ENCODE data around the gene CLASP1. TPM values are rescaled to one million over a fixed set of nuclear protein-coding genes. Genes with fewer than 3 reads are reported as not detected.
A peak's percentile ranks its signal among the peaks of the same experiment; 100 is the strongest.
"Not testable (repeated sequence)": the region's sequence is repeated elsewhere in the genome, so short reads cannot be mapped to it uniquely, and the experiment has no call there.

The CLASP1 gene
- total RNA-seq, 1 experiment from 2014 or later: 27.9 TPM

- no peak for DNase-seq (ENCODE audit: low spot score)
These were observed 13.4 kb upstream of the CLASP1 start for GRCh38 chr2:121662656-121663055.

DNA sequence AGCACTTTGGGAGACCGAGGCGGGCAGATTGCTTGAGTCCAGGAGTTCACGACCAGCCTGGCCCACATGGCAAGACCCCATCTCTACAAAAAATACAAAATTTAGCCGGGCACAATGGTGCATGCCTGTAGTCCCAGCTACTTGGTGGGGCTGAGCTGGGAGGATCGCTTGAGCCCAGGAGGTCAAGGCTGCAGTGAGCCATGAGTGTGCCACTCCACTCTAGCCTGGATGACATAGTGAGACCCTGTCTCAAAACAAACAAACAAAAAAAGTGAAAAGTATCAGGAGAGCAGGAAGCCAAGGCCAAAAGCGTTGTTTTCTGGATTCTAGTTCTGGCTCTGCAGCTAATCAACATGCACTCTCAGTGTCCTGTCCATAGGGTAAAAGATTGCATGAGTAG, 10.7 kb upstream of the CLASP1 start:
- DNase-seq (ENCODE audit: low spot score): no peak

DNA sequence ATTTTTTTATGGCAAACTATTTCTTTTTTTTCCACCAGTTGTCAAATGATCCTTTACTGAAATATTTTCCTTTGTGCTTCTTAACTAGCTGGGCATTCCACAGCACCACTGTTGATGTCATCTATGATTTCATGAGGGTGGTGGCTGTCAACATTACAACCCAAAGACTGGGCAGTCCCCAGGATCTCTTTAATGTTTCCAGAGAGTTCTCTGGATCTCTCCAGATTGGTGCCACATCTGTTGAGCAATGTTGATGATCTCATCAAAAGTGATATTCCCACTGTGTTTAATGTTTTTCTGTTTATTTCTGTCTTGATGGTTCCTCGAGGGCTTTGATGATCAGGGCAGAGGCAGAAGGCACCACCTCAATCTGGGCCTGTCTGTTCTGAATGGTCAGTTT, 9.1 kb upstream of the CLASP1 start:
- not testable (repeated sequence) for DNase-seq (ENCODE audit: low spot score)

GRCh38 chr2:121653035-121653434, 3.8 kb upstream of the CLASP1 start:
- no peak for DNase-seq (ENCODE audit: low spot score)

DNA sequence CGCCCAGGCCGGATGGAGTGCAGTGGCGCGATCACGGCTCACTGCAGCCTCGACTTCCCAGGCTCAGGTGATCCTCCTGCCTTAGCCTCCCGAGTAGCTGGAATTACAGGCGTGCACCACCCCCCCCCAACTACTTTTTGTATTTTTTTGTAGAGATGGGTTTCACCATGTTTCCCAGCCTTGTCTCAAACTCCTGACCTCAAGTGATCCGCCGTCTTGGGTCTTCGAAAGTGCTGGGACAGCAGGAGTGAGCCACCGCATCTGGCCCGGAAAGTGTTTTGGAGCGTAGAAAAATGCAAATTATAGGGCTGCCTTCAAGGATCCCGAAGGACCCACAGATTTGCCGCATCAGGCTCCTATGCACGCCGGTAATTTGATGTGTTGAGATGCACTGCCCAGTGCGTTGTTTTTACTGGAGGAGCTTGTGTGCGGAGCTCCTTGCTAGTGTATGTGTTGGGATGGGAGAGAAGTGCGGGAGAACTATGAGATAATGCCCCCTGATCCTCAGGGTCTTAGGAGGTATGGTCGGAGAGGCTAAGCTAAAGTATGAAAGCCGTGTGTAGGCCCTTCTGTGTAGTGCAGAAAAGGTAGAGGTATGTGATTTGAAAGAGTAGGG, 1.2 kb upstream of the CLASP1 start:
- DNase-seq (ENCODE audit: low spot score): peak; percentile 24

GRCh38 chr2:121649596-121650314, 493 bp upstream of the CLASP1 start:
- DNase-seq (ENCODE audit: low spot score): peak; percentile 87

DNA sequence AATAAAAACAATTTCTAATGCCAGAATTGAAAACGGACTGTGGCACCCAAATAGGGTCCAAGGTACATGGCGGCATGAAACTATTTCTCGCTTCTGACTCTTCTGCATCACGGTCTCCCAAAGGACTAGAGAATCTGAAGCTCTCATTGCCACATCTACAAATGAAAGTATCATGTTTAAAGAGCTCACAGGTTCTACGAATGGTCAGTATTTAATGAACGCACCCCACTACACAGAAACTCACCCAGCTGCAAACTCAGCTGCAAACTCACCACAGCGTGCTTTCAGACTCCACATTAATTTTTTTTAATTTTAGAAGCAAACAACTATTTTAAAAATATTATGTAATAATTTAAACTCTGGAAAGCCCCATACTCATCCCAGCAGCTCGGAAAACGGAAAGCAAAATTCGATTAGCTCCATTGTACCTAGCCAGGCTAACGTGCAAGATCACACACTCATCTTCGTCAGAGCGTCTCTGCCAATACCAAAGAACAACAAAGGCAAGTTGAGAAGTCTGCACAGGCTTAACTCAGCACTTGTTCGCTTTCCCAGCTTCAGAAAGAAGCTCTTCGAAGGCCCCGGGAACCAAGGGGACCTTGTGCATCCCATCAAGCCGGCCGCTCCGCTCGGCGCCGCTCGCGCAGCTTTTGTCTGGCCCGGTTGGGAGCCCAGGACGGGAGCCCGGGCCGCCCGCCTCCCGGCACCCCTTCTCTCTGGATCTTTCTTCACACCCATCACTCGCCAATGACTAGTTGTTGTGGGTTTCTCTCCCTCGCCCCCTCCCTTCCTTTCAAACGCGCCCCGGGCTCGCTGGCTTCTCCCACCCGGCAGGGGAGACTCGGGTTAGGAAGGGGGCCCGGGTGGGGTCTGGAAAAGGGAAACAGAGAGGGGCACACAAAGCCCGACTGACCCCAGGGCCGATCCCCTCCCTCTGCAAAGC, 785 bp downstream of the CLASP1 start:
- DNase-seq (ENCODE audit: low spot score): peak; percentile 60

DNA sequence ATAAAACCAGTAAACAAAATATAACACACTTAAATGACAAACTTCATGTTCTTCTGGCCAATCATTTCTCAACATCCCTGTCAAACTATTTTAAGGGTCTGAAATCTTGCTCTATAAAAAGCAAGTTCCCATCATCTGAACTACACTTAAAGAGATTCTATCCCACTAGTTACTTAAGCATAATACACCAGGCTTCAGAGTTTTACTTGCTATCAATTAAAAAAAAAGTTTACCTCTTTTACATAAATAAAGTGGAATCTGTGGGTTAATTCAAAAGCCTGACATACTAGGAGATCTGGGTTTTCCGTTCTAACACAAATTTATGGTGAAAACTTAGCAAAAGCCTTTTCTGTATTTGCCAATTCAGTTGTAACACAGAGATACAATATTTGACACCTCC, 1.9 kb downstream of the CLASP1 start:
- DNase-seq (ENCODE audit: low spot score): no peak

- DNase-seq (ENCODE audit: low spot score): no peak
These were observed 4.5 kb downstream of the CLASP1 start for GRCh38 chr2:121644715-121645114.

DNA sequence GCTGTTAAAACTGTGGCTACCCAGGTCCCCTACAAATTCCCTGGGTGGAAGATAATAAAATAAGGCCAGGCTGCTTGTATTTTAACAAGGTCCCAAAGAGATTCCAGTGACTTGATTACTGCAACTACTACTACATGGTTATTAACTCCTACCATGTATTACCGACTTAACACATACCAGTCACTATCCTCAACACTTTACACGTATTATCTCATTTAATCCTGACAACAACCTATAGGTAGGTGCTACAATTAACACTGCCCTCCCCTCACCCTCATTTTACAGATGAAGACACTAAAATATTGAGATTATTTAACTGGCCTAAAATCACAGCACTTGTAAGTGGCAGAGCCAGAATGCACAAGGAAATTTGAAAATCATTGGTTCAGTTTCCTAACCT, 5.4 kb downstream of the CLASP1 start:
- DNase-seq (ENCODE audit: low spot score): no peak

DNA sequence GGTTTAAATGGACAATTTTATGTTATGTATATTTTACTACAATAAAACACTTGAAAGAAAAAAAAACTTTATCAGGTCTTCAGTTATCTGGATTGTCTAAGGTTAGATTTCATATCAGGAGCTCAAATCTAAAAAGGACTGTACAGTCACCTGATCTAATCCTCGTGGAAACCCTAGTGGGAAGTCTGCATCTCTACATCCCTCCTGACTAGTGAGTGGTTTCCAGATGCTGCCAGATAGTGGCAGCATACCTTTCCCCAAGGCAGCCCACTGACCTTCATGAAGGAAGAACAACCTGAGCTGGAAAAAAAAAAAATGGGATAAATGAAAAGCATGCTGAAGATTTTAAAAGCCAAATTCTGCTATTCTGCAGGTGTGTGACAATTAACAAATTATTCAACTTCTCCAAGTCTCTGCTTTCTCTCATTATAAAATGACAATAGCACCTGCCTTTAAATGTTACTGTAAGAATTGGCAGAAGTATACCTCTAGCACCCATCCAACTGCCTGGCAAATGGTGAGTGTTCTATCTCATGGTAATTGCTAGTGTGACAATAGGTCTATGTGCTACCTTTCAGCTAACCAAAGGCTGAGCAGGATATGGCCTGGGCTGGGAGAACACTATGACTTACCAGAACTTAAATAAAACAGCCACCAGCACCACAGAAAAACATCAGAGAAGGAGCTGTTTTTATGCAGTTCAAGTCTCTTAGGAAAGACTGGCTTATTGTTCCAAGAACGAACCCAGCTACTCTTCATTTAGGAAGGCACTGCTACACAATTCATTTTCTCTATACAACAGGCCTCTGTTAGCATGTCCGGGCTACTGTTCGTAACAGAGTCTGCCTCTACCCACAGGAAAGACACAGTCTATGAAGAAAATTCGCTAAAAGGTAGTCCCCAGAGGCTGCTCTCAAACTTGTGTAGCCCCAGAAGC, 8.6 kb downstream of the CLASP1 start:
- no peak for DNase-seq (ENCODE audit: low spot score)

DNA sequence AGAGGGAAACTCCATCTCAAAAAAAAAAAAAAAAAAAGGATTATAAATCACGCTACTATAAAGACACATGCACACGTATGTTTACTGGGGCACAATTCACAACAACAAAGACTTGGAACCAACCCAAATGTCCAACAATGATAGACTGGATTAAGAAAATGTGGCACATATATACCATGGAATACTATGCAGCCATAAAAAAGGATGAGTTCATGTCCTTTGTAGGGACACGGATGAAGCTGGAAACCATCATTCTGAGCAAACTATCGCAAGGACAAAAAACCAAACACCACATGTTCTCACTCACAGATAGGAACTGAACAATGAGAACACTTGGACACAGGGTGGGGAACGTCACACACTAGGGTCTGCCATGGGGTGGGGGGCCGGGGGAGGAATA, 9.4 kb downstream of the CLASP1 start:
- not testable (repeated sequence) for DNase-seq (ENCODE audit: low spot score)

DNA sequence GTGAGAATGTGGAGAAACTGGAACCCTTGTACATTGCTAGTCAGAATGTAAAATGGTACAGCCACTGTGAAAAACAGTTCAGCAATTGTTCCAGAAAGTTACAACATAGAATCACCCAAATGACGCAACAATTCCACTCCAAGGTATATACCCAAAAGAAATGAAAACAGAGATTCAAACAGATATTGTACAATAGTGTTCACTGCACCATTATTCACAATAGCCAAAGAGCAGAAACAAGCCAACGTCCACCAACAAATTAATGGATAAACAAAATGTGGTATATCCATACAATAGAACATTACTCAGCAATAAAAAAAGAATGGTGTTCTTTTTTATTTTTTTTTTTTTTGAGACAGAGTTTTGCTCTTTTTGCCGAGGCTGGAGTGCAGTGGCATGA, 10.9 kb downstream of the CLASP1 start:
- DNase-seq (ENCODE audit: low spot score): no peak

DNA sequence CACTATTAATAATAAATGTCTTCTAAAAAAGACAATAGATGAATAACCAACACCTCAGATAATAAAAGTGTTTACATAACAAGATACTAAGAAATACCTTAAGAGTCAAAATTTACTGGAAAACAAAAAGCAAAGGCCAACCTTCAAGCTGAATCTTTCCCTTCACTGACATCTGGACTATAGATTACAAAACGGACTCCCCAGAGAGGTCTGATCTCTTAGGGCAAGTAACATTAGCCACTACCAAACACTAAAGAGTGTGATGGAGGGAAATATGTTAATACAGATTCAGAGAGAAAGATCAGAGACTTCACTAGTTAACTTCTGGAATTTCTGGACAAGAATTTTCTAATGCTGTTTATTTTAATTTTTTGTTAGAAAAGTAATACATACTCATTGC, 13.9 kb downstream of the CLASP1 start:
- DNase-seq (ENCODE audit: low spot score): no peak

DNA sequence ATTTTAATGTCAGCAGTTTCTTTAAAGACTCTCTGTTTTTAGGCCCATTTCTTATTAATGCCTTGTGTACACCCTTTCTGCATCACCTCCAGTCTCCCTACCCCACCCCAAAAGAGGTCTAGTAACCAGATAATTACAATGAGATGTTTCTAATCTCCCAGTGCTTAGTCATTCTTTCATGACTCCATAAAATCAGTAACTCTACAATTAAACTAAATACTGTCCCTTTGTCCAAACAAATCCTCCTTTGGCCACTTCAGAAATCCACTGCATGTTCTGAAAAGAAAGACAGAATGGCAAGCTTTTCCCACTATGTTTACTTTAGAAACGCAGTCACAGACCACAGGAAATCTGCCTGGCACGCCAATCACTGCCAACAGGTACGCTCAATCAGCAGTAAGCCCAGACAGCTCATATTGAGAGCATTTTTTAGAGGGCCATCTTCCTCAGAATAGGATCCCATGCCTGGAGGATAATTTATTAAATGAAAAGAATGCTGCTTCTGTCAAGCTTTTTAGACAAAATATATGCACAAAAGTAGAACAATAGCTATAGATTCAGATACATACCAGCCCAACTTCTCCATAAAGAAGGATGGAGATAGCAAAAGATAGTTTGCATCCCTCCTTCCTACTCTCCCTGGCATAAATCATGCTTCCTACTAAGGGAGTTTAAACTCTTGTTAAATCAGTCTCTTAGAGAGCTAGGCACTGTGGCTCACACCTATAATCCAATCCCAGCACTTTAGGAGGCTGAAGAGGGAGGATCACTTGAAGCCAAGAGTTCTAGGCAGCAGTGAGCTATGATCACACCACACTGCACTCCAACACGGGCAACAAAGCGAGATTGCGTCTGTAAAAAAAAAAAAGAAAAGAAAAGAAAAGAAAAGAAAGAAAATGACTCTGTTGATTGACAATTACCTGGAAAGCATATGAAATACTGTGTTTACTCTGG, 14.6 kb downstream of the CLASP1 start:
- peak; percentile 66 for DNase-seq (ENCODE audit: low spot score)

DNA sequence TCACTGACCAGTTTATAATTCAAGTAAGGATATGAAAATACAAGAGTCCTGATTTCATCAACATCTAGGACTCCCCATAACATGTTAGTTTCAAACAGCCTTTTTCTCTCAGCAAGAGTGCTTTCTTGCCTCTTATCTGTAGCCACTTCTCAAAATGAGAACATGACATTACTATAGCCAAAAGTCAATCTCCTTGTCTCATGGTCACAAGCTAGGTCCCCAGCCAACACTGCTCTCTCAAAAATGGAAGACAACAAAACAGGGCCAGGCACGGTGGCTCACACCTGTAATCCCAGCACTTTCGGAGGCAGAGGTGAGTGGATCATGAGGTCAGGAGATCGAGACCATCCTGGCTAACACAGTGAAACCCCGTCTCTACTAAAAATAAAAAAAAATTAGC, 15.8 kb downstream of the CLASP1 start:
- DNase-seq (ENCODE audit: low spot score): no peak

DNA sequence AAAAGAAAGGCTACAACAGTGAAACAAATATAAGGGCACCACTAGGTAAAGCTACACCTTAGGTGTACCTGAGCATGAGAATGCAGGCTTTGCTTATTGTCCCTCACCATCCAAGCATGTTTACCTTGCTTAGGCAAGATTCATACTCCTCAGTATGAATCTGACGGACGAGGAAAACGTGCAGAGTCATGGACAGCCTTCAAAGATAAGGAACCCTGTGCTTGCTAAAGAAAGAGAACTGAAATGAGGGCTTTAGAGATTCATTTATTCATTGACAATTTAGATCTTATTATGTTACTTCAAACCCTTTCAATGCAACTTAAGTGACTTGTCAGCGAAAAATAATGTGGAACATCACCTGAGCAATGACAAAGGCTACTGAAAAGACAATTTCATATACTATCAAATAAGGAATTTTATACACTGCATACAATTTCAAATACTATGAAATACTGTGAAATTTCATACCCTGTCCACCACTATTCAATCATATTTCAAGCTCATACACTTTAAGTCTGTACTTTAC, 21.7 kb downstream of the CLASP1 start:
- no peak for DNase-seq (ENCODE audit: low spot score)

GRCh38 chr2:121626777-121627524, 22.3 kb downstream of the CLASP1 start:
- no peak for DNase-seq (ENCODE audit: low spot score)

GRCh38 chr2:121625953-121626352, 23.3 kb downstream of the CLASP1 start:
- no peak for DNase-seq (ENCODE audit: low spot score)
